NK-92 treated with Interleukin-12 subunit alpha and Interleukin-12 subunit beta, amount 100 ng/mL, for 24 hours (cell line): Measurements from ENCODE around the gene NDRG3.
"Not testable (repeated sequence)": the region's sequence is repeated elsewhere in the genome, so short reads cannot be mapped to it uniquely, and the experiment has no call there.

ENCODE experiments used
- DNase-seq: peaks from one replicate; lab custom pipeline; 2025; lab: John Stamatoyannopoulos, UW

Gene NDRG3

GRCh38 chr20:36644032-36644705 lies 101.7 kb downstream of the NDRG3 start:
- DNase-seq, result peak; percentile 71

GRCh38 chr20:36642136-36642535 lies 103.8 kb downstream of the NDRG3 start:
- DNase-seq, result no peak

- no peak for DNase-seq
Measured at GRCh38 chr20:36641506-36641843, 104.4 kb downstream of the NDRG3 start.

GRCh38 chr20:36638876-36639400 lies 107.0 kb downstream of the NDRG3 start:
- not testable (repeated sequence) for DNase-seq

- DNase-seq, result no peak
Measured at GRCh38 chr20:36634342-36634741, 111.5 kb downstream of the NDRG3 start.

GRCh38 chr20:36633285-36633772 lies 112.6 kb downstream of the NDRG3 start:
- DNase-seq, result no peak

GRCh38 chr20:36632487-36633284 lies 113.2 kb downstream of the NDRG3 start:
- no peak for DNase-seq

GRCh38 chr20:36632147-36632486 lies 113.8 kb downstream of the NDRG3 start:
- no peak for DNase-seq

- no peak for DNase-seq
Measured at GRCh38 chr20:36631646-36632045, 114.2 kb downstream of the NDRG3 start.

GRCh38 chr20:36629719-36630681 lies 115.9 kb downstream of the NDRG3 start:
- peak; percentile 61 for DNase-seq

GRCh38 chr20:36628076-36628475 lies 117.8 kb downstream of the NDRG3 start:
- peak; percentile 54 for DNase-seq

GRCh38 chr20:36624944-36625324 lies 121.0 kb downstream of the NDRG3 start:
- no peak for DNase-seq

- DNase-seq, result no peak
Measured at GRCh38 chr20:36624068-36624943, 121.6 kb downstream of the NDRG3 start.

- DNase-seq, result no peak
Measured at GRCh38 chr20:36623444-36623843, 122.4 kb downstream of the NDRG3 start.

- no peak for DNase-seq
Measured at GRCh38 chr20:36620917-36621316, 125.0 kb downstream of the NDRG3 start.

GRCh38 chr20:36614781-36615557 lies 130.9 kb downstream of the NDRG3 start:
- DNase-seq, result no peak

- DNase-seq, result no peak
Measured at GRCh38 chr20:36613974-36614373, 131.9 kb downstream of the NDRG3 start.

- no peak for DNase-seq
Measured at GRCh38 chr20:36611625-36612024, 134.3 kb downstream of the NDRG3 start.

- not testable (repeated sequence) for DNase-seq
Measured at GRCh38 chr20:36608388-36608728, 137.5 kb downstream of the NDRG3 start.

GRCh38 chr20:36607586-36608387 lies 138.1 kb downstream of the NDRG3 start:
- no peak for DNase-seq
